Stimulated activated CD8-positive, alpha-beta memory T cell treated with anti-CD3 and anti-CD28 coated beads, Interleukin-15, amount 100 ng/mL, for 24 hours (primary cell): ENCODE measurements around the gene CCDC137.

Experiments used
- DNase-seq: peaks from one replicate; pipeline ENCODE4 v3.0.0-alpha.2; 2020; ENCODE audit warnings: low read depth

CCDC137 gene

DNA sequence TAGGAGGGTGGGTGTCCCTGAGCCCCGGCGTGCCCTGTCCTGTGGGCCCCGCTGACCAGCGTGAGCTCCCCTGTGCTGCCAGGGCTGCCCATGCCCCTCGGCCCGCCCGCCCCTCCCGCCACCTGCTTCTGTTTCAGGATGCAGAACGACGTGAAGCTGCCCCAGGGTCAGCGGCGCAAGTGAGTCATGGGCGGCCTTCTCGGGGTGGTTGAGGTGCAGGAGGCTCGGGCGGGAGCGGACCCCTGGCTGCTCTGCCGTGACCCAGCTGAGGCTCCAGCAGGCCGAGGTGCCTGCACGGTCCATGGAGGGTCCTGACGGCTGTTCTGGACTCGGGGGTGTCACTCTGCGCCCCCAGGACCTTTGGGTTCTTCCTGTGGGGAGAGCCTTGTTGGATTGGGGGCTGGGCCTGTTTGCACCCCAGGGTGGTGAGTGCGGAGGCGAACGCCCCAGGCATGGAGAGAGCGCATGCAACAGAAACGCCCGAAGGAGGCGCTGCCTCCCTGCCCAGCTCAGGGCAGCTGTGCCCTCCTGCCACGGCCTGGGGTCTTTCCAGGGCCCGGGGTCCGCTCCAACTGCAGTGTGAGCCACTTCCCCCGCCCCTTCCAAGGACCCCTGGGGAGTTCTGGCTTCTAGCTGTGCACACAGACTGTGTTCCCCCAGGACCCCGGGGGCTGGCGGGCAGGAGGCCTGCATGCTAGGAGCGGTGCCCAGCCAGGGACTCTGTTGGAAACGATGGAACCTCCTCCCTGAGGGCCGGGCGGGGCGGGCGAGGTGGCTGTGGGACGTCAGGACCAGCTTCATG lies 49.5 kb downstream of the CCDC137 start:
- no peak for DNase-seq

DNA sequence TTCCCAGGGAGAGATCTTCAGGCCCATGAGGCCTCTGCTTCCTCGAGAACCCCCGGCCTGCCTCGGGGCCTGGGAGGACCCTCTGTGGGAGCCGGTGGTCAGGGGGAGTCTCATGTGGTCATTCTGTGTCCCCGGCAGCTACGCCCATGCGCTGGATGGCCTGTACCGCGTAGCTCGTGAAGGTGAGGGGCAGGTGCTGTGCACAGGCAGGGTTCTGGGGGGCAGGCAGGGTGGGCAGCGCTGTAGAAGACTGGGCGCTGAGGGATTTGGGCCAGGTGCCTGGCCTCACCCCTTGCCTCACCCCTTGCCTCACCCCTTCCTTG lies 50.1 kb downstream of the CCDC137 start:
- DNase-seq: no peak

DNA sequence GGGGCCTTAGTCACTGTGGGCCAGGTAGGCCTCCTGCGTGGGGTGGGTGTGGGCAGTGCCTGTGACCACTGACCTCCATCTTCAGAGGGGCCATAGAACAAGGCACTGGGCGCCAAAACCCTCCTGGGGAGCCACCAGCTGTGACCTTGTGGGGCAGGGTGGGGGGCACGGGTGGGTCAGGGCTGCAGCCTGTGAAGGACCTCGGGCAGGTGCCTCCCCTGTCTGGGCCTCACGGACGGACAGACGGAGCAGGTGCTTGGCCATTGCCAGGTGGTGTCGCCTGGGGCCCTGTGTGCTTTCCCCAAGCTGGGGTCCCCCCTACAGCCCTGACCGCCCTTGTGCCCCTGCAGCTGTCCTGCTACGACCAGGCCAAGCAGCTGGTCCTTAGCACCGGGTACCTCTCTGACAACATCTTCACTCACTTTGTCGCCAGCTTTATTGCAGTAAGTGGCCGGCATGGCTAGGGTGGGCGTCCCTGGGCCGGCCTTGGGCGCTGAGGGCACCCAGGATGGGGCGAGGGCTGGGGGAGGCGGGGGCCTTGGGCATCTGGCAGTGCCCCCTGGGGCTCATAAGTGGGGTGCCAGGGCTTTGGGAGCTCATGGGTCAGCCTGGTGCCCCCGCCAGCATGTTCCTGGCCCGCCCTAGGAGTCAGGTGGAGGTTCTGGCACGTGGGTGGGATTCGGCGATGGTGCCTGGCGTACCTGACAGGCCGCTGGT lies 50.7 kb downstream of the CCDC137 start:
- DNase-seq: no peak

DNA sequence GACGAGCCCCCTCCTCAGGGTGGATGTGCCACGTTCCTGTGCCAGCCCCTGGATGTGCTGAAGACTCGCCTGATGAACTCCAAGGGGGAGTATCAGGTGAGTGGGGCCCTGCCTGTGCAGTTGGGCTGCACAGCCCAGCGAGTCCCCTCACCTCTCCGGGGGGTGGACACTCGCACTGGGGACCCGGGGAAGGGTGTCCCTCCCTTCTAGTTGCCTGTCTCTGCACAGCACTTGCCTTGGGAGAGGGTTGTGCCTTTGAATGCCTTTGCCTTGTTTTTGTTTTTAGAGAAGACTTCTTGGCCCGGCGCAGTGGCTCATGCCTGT lies 51.2 kb downstream of the CCDC137 start:
- DNase-seq: no peak

DNA sequence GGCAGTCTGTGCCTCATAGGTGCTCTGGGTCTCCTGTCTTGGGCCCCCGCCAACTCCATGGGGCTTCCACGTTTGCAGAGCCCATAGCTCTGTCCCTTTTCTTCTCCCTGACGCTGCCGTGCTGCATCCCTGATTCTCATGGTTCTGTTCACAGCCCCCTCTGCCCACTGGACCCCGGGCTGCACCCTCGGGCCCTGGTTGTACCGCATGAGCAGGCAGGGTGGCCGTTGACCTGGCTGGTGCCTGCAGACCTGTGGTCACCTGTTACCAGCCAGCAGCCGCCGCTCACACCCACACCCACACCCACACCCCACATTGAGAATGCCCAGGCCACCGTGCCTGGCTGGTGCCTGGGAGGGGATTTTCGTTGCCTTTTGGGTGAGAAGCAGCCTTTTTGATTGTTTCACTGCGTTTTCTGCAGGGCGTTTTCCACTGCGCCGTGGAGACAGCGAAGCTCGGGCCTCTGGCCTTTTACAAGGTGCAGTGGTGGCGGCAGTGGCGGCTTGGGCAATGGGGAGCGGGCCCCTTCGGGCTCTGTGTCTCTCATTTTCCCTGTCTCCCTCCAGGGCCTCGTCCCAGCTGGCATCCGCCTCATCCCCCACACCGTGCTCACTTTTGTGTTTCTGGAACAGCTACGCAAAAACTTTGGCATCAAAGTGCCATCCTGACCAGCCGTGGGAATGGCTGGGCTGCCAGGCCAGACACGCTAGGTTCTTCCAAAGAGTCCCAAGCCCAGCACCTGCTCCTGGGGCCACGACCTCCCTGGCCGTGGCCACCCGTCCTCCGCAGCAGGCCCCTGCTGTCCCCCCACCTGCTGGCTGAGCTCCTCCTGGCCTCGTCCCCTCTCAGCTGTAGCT lies 53.1 kb downstream of the CCDC137 start:
- DNase-seq: no peak

- no peak for DNase-seq
Measured at GRCh38 chr17:81720267-81721071, 53.9 kb downstream of the CCDC137 start.

DNA sequence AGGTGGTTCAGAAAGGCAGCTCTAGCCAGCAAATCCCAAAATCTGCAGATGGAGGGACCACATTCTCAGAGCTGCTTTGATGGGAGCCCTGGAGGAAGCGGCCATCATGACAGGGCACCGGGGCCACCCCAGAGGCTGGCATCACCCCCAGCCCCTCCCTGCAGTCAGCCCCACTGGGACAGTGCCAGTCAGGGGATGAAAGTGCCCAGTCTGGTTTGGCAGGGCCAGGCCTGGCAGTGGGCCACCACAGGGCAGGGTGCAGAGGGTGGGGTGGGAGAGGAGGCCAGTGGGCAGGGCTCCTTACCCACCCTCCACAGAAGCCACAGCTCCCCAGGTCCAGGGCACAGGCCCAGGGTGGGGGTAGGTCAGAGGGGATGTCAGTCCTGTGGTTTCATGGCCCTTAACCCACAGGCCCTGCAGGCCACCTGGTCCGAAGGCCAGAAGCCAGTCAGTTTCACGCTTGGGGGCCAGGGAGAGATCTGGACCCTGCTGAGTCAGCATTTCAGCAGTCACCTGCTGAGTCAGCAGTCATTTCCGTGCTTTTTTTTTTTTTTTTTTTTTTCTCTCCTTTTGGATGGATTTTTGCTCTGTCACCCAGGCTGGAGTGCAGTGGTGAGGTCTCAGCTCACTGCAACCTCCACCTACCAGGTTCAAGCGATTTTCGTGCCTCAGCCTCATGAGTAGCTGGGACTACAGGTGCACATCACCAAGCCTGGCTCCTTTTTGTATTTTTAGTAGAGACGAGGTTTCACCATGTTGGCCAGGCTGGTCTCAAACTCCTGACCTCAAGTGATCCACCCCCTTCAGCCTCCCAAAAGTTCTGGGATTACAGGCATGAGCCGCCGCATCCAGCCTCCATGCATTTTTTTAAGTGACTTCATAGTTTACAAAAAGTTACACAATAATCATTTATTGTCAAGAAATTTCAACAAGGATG lies 55.9 kb downstream of the CCDC137 start:
- no peak for DNase-seq
